ENCODE results near the gene ATP6V0B.

Gene ATP6V0B

GRCh38 chr1:44002606-44003157 lies 27.9 kb downstream of the ATP6V0B start:
- DNase-seq (ENCODE audit: low read depth) = no peak

GRCh38 chr1:44008259-44008658 lies 33.5 kb downstream of the ATP6V0B start:
- DNase-seq (ENCODE audit: low read depth) = no peak

GRCh38 chr1:44010935-44011471 lies 36.2 kb downstream of the ATP6V0B start:
- no peak for DNase-seq (ENCODE audit: low read depth)

- no peak for DNase-seq (ENCODE audit: low read depth)
These were observed 37.6 kb downstream of the ATP6V0B start for GRCh38 chr1:44012404-44012803.

GRCh38 chr1:44012941-44013609 lies 38.3 kb downstream of the ATP6V0B start:
- DNase-seq (ENCODE audit: low read depth) = no peak

- DNase-seq (ENCODE audit: low read depth) = no peak
These were observed 39.2 kb downstream of the ATP6V0B start for GRCh38 chr1:44013949-44014348.

GRCh38 chr1:44014365-44015104 lies 39.8 kb downstream of the ATP6V0B start:
- no peak for DNase-seq (ENCODE audit: low read depth)

- DNase-seq (ENCODE audit: low read depth) = no peak
These were observed 40.4 kb downstream of the ATP6V0B start for GRCh38 chr1:44015206-44015605.

- DNase-seq (ENCODE audit: low read depth) = no peak
These were observed 41.5 kb downstream of the ATP6V0B start for GRCh38 chr1:44016041-44016889.

- DNase-seq (ENCODE audit: low read depth) = no peak
These were observed 42.2 kb downstream of the ATP6V0B start for GRCh38 chr1:44016890-44017400.

GRCh38 chr1:44019466-44019948 lies 44.7 kb downstream of the ATP6V0B start:
- DNase-seq (ENCODE audit: low read depth) = no peak

GRCh38 chr1:44020464-44020863 lies 45.7 kb downstream of the ATP6V0B start:
- DNase-seq (ENCODE audit: low read depth) = no peak

GRCh38 chr1:44021156-44021555 lies 46.4 kb downstream of the ATP6V0B start:
- no peak for DNase-seq (ENCODE audit: low read depth)

- no peak for DNase-seq (ENCODE audit: low read depth)
These were observed 47.0 kb downstream of the ATP6V0B start for GRCh38 chr1:44021581-44022321.

- no peak for DNase-seq (ENCODE audit: low read depth)
These were observed 49.5 kb downstream of the ATP6V0B start for GRCh38 chr1:44024031-44024902.

GRCh38 chr1:44024903-44025525 lies 50.3 kb downstream of the ATP6V0B start:
- no peak for DNase-seq (ENCODE audit: low read depth)

GRCh38 chr1:44025816-44026215 lies 51.1 kb downstream of the ATP6V0B start:
- no peak for DNase-seq (ENCODE audit: low read depth)

GRCh38 chr1:44027320-44027719 lies 52.6 kb downstream of the ATP6V0B start:
- no peak for DNase-seq (ENCODE audit: low read depth)

Data from stimulated activated CD8-positive, alpha-beta memory T cell treated with anti-CD3 and anti-CD28 coated beads, Interleukin-12 subunit alpha, Interleukin-12 subunit beta, amount 100 ng/mL, for 1 hour (primary cell).